ENCODE data around the gene ZNF557.

DNA sequence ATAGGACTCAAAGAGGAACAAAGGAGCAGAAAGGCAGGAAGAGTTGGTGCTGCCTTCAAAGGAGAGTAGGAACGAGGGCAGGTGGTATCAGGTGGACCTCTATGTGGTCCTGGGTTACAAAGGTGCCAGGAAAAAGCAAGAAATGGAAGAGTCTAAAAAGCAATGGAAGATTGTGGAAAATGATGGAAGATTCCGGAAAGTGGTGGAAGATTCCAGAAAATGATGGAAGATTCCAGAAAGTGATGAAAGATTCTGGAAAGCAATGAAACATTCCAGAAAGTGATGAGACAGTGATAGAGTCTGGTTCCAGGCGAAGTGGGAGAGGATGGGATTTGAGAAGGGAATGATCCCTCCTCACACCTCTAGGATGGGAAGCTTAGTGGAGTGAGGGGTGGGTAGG lies 55.3 kb downstream of the ZNF557 start:
- TF ChIP-seq BCL11A (tag by site-specific recombination; IDR thresholded peaks at IDR 0.05; ENCODE audit: low read depth) = no peak
- TF ChIP-seq, protein P1, sequence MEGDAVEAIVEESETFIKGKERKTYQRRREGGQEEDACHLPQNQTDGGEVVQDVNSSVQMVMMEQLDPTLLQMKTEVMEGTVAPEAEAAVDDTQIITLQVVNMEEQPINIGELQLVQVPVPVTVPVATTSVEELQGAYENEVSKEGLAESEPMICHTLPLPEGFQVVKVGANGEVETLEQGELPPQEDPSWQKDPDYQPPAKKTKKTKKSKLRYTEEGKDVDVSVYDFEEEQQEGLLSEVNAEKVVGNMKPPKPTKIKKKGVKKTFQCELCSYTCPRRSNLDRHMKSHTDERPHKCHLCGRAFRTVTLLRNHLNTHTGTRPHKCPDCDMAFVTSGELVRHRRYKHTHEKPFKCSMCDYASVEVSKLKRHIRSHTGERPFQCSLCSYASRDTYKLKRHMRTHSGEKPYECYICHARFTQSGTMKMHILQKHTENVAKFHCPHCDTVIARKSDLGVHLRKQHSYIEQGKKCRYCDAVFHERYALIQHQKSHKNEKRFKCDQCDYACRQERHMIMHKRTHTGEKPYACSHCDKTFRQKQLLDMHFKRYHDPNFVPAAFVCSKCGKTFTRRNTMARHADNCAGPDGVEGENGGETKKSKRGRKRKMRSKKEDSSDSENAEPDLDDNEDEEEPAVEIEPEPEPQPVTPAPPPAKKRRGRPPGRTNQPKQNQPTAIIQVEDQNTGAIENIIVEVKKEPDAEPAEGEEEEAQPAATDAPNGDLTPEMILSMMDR (tag by site-specific recombination; IDR thresholded peaks at IDR 0.05) = no peak
- no peak for TF ChIP-seq YY1 (tag by site-specific recombination; IDR thresholded peaks at IDR 0.05)

Measured in HEK293 (cell line).